Type B pancreatic cell (in vitro differentiated cells): ENCODE results near the gene CNNM2. TPM values are rescaled to one million over a fixed set of nuclear protein-coding genes. Genes with fewer than 3 reads are reported as not detected.

Experiments
- DNase-seq: peaks from one replicate; pipeline ENCODE4 v3.0.0; 2021; ENCODE audit warnings: mixed read lengths; ENCODE audit not compliant: unreplicated experiment; ENCODE audit errors: extremely low spot score
- H3K27ac Mint-ChIP-seq: 2 replicates; pipeline ENCODE4 v1.8.0; 2021; ENCODE audit warnings: mild to moderate bottlenecking, mixed read lengths
- H3K27me3 Mint-ChIP-seq: 2 replicates; pipeline ENCODE4 v1.8.0; 2021; ENCODE audit warnings: mixed read lengths
- H3K36me3 Mint-ChIP-seq: 2 replicates; pipeline ENCODE4 v1.8.0; 2021; ENCODE audit warnings: mixed read lengths
- H3K4me1 Mint-ChIP-seq: one replicate; pipeline ENCODE4 v1.8.0; 2021; ENCODE audit warnings: mixed read lengths; ENCODE audit not compliant: unreplicated experiment
- H3K4me3 Mint-ChIP-seq: 2 replicates; pipeline ENCODE4 v1.8.0; 2021; ENCODE audit warnings: mild to moderate bottlenecking, mixed read lengths
- H3K9me3 Mint-ChIP-seq: 2 replicates; pipeline ENCODE4 v1.8.0; 2021; ENCODE audit warnings: mixed read lengths
- CTCF ChIP-seq: fragments of 200-600 bp; sonication (generic); conservative IDR thresholded peaks from 2 replicates; pipeline ENCODE4 v1.5.0; 2021; ENCODE audit warnings: antibody characterized with exemption, mild to moderate bottlenecking
- total RNA-seq: library from RNA; stranded (reverse); gene quantifications from 2 replicates; pipeline ENCODE4 v1.2.1, GENCODE V29; 2021; ENCODE audit warnings: low replicate concordance

CNNM2 gene
- total RNA-seq, 1 donor from 2014 or later, result 9.8 TPM

- Mint-ChIP-seq H3K4me1 (no peaks in the 10 kb centered on the region), H3K27me3 (no peaks in the 10 kb centered on the region), H3K4me3 (no peak overlapping the region), H3K36me3 (no peaks in the 10 kb centered on the region), H3K27ac (no peak overlapping the region), H3K9me3 (no peaks in the 10 kb centered on the region)
- TF ChIP-seq CTCF, result peak; percentile 84
- DNase-seq, result no peak
These were observed 151.6 kb downstream of the CNNM2 start for GRCh38 chr10:103069453-103070331.

- Mint-ChIP-seq H3K4me3 (no peak overlapping the region), H3K36me3 (peaks cover 6% of the 10 kb centered on the region), H3K27ac (no peak overlapping the region), H3K9me3 (no peaks in the 10 kb centered on the region), H3K27me3 (no peaks in the 10 kb centered on the region), H3K4me1 (no peaks in the 10 kb centered on the region)
- TF ChIP-seq CTCF, result no peak
- DNase-seq, result no peak
These were observed 154.2 kb downstream of the CNNM2 start for GRCh38 chr10:103072276-103072675.

DNA sequence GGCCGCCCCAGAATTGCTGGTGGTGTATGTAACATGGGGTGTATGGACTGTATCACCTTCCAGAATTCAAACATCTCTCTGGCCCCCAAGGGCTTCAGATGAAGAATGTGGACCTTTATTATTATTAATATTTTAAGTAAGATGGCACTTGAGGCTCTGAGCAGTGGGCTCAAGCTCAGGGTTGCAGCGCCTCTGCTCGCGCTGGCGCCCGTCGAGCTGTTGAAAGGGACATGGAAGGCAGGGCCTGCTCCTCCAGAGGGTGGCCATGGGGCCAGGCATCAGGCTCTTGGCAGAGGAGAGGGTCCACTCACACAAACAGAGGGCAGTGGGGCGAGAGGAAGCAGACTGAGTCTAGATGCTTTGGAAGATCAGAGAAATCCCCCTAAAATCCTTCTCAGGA is 154.8 kb downstream of the CNNM2 start:
- Mint-ChIP-seq H3K27me3 (no peaks in the 10 kb centered on the region), H3K4me1 (no peaks in the 10 kb centered on the region), H3K9me3 (no peaks in the 10 kb centered on the region), H3K27ac (no peak overlapping the region), H3K4me3 (no peak overlapping the region), H3K36me3 (peaks cover 11% of the 10 kb centered on the region)
- TF ChIP-seq CTCF, result no peak
- DNase-seq, result no peak

GRCh38 chr10:103077020-103077419 is 158.9 kb downstream of the CNNM2 start:
- Mint-ChIP-seq H3K4me3 (no peak overlapping the region), H3K27me3 (no peaks in the 10 kb centered on the region), H3K27ac (no peak overlapping the region), H3K9me3 (no peaks in the 10 kb centered on the region), H3K36me3 (peaks cover 11% of the 10 kb centered on the region), H3K4me1 (no peaks in the 10 kb centered on the region)
- no peak for TF ChIP-seq CTCF
- no peak for DNase-seq

- no peaks in the 10 kb centered on the region for H3K4me1 Mint-ChIP-seq
- H3K27me3 Mint-ChIP-seq, result no peaks in the 10 kb centered on the region
- H3K36me3 Mint-ChIP-seq, result peaks cover 11% of the 10 kb centered on the region
- peak overlapping the region; percentile 57 for H3K27ac Mint-ChIP-seq
- no peak for DNase-seq
- no peak overlapping the region for H3K4me3 Mint-ChIP-seq
- TF ChIP-seq CTCF, result no peak
- no peaks in the 10 kb centered on the region for H3K9me3 Mint-ChIP-seq
These were observed 159.6 kb downstream of the CNNM2 start for GRCh38 chr10:103077491-103078308.
